ENCODE results near the gene SAP30L.
A peak's percentile ranks its signal among the peaks of the same experiment; 100 is the strongest.

SAP30L gene, protein sequence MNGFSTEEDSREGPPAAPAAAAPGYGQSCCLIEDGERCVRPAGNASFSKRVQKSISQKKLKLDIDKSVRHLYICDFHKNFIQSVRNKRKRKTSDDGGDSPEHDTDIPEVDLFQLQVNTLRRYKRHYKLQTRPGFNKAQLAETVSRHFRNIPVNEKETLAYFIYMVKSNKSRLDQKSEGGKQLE

DNA sequence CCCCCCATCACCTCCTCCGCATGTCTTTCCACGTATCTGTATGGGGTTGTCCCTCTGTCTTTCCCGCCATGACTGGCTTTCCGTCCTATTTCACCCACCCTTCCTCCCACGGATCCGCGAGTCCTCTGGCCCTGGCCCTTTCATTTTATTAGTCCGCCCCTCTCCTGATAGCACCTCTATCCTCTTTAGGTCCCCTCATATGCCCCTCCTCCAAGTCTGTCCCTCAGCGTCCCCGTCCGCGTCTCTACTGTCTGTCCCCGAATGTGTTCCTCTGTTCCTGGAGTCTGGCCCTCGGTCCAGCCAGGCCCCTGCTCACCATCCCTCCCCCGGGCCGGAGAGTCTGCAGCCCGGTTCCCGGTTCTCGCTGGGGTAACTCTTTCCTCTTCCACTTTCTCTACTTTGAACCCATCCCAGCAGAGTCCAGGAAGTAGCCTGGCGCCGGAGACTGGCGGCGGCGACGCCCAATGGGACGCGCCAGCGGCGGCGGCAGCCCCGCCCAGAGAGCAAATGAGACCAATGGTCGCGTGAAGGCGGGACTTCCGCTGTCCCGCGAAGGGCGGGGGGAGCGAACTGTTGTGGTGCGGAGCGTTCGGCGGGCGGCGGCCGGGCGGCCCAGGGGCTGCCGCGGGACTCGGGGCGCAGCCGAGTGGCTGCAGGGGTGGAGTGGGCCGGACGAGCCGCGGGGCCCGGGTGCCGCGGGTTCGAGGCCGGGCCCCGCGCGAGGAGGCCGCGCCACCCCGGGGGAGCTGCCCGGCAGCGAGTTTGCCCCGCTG lies at the start of gene SAP30L:
TSS of gene SAP30L (plus strand) at position 576 of the 773 bp plus-strand sequence. CDS start 608 bp downstream, outside the sequence.
- peak; percentile 74 to 94 (median 83) for DNase-seq (ENCODE audit: low read depth in 2 of 3, low spot score in 2 of 3)

DNA sequence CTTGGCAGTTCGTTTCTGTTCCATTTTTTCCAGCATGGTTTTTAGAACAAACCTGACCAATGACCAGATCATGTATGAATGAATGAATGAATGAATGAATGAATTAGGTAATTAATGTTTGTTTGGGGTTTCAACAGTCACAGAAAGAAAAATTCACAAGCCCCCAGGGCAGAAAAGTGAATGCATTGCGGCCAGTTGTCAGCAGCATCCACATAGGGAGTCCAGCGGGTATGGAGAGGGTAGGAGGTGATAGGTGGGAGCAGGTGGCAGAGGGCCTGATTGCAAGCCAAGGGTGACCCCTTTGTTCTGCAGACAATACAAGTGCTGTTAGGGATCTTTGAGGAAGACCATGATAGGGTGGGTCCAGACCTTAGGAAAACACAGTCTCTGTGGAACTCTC lies 49.7 kb upstream of the SAP30L start:
- no peak for DNase-seq (ENCODE audit: low read depth in 2 of 3, low spot score in 2 of 3)

DNA sequence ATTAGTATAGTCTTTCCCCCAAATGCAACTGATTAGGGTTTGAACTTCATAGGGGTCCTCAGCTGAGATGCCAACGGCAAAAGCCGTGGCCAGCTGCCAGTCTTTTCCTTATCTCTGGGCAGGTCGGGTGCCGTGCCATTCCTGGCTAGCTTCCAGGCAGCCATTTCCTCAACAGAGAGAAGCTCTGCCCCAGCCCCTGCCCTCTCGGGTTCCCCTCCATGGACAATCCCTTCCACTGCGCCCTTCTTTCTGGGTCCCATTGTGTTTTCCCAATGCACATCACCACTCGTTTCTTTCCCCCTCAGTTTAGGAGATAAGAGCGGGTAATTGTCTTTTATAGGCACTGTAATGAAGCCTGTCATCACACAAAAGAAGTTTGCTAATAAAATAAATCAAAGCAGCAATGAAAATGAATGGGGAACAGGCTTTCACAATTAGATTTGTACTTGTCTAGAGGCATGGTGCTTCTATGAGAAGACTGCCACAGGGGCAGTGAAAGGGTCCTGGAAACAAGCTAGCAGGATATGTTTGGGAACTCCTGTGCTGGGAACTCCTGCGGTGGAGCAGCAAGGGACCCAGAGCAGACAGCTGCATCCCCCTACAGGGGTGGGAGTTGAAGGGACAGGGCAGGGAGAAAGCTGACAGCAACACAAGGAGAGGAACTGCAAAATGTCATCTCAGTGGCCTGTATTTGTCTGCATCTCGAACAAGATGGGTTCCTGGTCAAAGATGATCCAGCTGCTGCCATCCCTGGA lies 48.0 kb upstream of the SAP30L start:
- DNase-seq (ENCODE audit: low read depth in 2 of 3, low spot score in 2 of 3) = no peak

DNA sequence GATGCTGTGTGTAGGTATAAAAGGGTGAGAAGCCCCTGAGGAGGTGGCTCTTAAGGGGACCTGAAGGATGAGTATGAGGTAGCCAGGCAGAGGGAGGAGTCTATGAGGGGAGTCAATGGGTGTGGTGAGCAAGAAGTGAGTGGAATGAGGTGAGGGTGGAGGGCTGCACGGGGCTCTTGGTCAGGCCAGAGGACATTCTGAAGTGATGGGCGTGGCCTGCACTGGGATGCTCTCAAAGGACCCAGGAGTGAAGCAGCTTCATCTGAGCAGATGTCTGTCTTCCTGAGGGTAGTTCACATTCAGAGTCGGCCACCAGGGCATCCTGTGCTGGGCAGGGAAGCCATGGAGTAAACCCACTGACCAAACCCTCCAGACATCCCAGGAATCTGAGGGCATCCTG lies 45.1 kb upstream of the SAP30L start:
- DNase-seq (ENCODE audit: low read depth in 2 of 3, low spot score in 2 of 3) = no peak

DNA sequence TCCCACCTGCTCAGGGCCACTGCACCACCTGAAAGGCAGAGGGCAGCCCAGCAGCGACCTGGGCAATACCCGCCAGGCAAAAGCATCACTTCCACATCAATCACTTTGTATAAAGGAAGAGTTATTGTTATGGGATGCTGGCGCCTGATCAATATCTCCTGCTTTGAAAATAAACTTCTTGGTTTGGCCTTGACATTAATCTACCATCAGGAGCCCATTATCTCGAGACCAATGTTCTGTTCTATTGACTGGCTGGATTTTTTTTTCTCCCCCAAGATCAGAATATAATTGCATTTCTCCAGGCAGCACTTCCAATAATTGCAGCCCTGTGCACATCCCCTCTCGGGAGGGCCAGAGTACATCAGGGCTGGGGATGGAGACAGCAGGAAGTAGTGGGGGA lies 44.4 kb upstream of the SAP30L start:
- no peak for DNase-seq (ENCODE audit: low read depth in 2 of 3, low spot score in 2 of 3)

DNA sequence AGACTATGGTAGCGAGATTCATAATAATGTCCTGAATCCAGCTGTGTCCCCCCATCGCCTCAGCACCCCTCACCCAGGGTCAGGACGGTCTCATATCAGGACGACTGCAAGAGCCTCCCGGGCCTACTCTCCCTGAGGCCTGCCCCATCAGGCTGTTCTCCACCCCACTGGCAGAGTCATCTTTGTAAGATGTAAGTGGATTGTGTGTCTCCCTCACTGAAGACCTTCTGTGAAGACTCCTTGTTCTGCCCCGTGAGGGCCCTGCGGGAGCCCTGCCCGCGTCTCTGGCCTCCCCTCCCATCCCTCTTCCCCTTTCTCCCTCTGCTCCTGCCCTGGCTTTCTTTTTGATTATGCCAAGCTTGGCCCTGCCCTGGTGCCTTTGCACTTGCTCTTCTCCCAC lies 43.9 kb upstream of the SAP30L start:
- no peak for DNase-seq (ENCODE audit: low read depth in 2 of 3, low spot score in 2 of 3)

DNA sequence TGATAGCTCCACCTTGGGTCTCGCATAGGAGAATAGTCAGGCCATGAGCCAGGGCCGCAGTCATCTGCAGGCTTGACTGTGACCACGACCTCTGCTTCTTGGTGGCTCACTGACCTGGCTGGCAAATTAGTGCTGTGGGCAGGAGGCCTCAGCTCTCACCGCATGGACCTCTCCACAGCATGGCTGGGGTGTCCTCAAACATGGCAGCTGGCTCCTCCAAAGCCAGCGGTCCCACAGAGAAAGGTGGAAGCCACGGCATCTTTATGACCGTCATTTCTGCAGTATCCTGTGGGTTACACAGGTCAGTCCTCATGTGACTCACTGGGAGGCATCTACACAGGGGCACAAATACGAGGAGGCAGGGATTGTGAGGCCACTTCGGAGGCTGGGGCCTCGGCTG lies 43.2 kb upstream of the SAP30L start:
- no peak for DNase-seq (ENCODE audit: low read depth in 2 of 3, low spot score in 2 of 3)

DNA sequence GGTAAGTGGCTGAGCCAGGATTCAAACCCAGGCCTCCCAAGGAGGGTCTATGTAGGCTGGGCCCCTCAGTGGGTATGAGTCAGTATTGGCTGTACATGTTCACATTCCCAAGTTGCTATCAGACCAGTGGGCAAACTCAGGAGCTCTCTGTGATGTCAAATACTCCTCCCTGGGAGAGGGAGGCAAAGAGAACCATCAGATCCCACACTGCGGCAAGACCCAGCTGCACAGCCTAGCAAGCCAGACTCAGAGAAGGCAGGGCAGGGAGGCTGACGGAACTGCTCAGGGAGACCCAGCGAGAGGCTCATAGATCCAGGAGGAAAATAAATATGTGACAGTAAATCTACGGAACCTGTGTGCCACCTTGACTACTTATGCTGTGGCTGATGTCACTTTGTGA lies 42.6 kb upstream of the SAP30L start:
- no peak for DNase-seq (ENCODE audit: low read depth in 2 of 3, low spot score in 2 of 3)

DNA sequence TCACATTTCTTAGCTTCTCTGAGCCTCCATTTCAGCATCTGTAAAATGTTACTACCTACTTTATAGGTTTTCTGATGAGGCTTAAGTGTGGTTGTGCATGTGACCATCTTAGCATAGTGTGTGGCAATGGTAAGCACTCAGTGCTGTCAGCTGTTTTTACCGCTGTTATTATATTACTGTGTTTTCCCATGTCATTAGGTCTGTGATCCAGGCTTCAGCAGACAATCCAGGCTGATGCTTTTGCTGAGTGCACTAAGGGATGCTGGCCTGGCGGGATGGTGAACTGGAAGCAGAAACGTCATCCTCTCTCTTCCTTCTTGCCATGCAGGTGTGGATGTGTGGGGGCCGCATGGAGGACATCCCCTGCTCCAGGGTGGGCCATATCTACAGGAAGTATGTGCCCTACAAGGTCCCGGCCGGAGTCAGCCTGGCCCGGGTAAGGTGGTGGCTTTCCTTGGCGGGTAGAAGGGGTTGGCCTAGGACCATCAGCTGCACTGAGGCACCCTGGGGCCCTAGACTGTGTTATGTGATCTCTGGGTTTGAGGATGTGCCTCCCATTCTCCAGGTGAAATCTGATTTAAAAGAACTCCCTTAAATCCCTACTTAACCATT lies 41.9 kb upstream of the SAP30L start:
- no peak for DNase-seq (ENCODE audit: low read depth in 2 of 3, low spot score in 2 of 3)

DNA sequence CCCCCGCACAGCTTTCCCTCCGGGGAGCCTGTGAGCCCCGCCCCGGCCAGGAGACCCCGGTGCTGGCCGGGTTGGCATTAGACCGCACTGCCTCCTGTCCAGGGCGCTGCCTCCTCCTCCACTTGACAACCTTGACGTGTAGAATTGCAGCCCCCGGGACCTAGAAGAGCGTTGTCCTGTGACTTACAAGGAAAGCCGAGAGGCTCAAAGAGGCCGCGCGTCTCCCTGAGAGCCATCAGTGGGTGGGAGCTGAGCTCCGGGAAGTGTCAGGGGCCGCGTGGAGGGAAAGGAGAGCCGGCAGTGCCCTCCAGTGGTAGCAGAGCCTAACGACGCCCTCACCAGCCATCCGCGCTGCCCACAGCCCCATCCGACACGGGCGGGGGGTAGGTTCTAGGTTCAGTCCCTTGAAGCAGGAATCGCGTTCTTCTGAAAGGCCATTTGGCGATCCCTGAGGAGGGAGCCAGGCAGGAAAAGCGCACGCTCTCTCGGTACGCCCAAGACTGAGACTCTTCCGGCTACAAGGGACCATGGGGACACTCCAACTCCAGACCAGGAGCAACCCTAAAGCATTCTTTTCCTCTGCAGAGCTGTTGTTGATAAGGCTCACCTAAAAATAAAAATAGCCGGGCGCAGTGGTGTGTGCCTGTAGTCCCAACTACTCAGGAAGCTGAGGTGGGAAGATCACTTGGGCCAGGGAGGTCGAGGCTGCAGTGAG lies 40.6 kb upstream of the SAP30L start:
- DNase-seq (ENCODE audit: low read depth in 2 of 3, low spot score in 2 of 3) = peak; percentile 45 to 55 (median 49)

DNA sequence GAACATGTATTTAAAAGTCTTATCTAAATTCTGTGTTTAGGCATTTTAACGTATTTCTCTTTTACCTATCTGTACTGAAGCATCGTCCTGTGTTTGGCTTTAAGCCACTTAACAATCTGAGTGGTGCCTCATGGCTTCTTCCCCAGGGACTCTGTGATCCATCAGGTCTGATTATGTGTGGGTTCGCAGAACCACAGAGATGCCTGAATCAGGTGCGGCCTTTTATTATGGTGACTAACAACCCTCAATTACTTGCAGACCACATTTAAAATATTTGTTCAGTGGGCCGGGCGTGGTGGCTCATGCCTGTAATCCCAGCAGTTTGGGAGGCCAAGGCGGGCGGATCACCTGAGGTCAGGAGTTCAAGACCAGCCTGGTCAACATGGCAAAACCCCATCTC lies 39.6 kb upstream of the SAP30L start:
- no peak for DNase-seq (ENCODE audit: low read depth in 2 of 3, low spot score in 2 of 3)

DNA sequence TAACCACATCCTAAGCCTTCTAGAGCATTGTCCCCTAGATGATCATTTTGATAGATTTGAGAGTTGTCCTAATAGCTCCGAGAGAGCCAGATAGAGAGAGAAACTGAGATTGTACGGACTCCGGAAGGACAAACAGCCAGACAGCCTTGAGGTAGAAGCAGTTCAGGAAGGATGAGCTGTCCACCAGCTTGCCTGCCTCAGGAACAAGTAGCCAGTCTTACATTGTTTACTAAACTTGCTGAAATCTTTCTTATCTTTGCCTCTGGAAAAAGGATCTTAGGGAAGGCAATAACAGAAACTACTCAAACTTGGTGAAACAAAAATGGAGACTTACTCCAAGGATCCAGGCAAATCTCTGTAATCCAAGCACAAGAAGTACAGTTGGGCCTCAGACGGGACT lies 39.0 kb upstream of the SAP30L start:
- no peak for DNase-seq (ENCODE audit: low read depth in 2 of 3, low spot score in 2 of 3)

DNA sequence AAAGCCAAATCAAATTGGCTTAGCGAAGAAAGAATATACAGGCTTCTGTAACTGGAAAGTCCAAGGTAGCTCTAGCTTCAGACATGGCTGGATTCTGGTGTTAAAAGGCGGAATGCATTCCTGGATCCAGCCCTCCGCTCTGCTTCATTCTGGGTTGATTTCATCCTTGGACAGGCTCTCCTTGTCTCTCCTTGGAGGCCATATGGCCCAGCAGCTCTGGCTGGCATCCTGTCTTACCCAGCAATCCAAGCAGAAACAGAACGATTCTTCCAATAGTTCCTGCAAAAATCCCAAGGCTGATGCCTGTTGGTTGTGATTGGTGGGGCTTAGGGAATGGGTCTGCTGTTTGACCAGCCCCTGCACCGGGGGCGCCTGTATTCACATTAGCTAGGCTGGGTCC lies 37.0 kb upstream of the SAP30L start:
- no peak for DNase-seq (ENCODE audit: low read depth in 2 of 3, low spot score in 2 of 3)

DNA sequence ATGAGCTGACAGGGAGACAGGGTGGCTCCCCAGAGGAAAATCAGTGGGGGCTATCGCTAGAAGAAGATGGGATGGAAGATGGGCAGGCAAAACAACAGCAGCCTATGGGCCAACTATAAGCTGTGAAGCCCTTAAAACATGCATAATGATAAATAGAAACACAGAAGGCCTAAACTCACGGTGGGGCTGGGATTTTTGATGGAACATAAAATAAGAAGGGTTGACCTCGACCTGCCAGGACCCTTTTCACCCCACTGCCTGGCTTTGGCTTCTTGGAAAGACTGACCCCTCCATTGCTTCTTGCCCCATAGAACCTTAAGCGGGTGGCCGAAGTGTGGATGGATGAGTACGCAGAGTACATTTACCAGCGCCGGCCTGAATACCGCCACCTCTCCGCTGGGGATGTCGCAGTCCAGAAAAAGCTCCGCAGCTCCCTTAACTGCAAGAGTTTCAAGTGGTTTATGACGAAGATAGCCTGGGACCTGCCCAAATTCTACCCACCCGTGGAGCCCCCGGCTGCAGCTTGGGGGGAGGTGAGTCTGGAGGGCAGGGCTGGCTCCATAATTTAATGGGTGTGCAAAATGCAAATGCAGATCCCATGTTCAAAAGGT lies 36.5 kb upstream of the SAP30L start:
- no peak for DNase-seq (ENCODE audit: low read depth in 2 of 3, low spot score in 2 of 3)

DNA sequence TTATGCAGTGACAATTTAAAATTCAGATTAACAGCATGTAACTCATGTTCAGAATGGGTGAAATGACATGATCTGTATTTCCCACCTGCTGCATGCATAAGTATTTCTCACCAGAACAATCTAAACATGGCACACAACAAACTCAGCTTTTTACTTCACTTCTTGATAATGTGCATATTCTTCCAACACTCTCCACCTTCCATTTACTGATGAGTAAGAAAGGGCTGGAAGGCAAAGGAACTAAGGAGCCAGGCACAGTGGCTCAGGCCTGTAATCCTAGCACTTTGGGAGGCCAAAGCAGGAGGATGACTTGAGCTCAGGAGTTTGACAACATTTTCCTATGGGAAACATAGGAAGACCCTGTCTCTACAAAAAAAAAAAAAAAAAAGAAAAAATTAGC lies 35.8 kb upstream of the SAP30L start:
- DNase-seq (ENCODE audit: low read depth in 2 of 3, low spot score in 2 of 3) = no peak

DNA sequence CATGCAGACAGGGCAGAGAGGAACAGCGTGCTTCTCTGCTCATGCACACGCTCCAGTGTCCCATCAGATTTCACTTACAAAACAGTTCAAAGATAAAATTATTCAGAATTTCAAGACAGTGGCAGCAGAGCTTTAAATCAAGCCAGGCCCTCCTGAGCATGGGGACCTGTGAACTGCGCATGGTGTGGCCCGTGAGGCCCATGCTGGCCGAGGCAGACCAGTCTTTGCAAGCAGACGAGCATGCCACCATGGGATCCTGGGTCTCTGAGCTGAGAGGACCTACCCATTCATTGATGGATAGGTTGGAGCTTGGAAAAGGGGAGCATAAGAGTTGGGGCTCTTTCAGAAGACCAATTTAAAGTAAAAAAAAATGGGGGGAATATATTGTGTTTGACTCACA lies 35.0 kb upstream of the SAP30L start:
- no peak for DNase-seq (ENCODE audit: low read depth in 2 of 3, low spot score in 2 of 3)

DNA sequence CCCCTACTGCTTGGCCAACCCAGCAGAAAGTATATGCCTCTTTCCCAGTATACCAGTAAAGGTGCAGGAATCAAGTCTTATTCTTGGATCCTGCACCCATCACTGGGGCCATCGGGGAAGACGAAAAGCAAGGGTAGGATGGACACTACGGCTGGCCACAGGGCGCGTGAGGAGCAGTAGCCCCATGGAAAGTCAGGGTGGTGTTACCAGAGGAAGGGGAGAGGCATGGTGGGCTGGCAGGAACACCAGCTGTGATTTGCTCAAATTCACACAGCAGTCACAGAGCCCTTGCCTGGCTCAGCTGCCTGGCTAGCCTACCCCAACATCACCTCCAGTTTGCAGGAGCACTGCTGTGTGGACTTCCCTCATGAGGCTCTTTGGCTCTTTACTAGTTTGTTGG lies 34.5 kb upstream of the SAP30L start:
- DNase-seq (ENCODE audit: low read depth in 2 of 3, low spot score in 2 of 3) = no peak

DNA sequence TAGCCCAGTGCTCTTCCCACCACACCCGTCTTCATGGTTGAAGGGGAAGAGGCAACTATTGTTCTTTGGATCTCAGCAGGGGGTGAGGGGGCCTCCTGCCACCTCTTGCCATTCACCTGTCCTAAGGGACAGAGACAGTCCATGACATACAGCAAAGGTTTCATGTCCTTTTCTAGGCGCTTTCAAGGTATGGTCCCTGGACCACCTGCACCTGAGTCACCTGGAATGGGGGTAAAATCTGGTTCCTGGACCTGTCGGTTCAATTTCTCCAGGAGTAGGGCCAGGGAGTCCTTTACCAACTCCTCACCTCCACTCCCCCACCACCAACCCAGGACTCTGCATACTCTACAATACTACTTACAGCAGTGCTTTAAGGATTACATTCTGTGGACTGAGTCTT lies 33.5 kb upstream of the SAP30L start:
- no peak for DNase-seq (ENCODE audit: low read depth in 2 of 3, low spot score in 2 of 3)

DNA sequence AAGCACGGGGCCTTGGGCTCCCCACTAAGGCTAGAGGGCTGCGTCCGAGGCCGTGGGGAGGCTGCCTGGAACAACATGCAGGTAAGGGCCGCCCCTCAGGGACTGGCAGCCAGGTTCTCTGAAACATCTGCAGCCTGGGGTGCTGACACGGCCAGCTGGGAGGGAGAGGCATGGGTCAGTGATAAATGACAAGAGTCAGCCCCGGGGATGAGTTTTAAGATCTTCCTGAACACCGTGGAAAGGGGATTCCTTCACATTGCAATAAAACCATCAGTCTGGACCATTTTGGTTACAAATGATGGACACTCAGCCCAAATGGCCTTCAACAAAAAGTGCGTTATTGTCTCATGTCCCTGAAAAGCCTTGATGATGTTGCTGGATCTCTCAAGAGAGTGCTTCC lies 32.9 kb upstream of the SAP30L start:
- DNase-seq (ENCODE audit: low read depth in 2 of 3, low spot score in 2 of 3) = no peak

DNA sequence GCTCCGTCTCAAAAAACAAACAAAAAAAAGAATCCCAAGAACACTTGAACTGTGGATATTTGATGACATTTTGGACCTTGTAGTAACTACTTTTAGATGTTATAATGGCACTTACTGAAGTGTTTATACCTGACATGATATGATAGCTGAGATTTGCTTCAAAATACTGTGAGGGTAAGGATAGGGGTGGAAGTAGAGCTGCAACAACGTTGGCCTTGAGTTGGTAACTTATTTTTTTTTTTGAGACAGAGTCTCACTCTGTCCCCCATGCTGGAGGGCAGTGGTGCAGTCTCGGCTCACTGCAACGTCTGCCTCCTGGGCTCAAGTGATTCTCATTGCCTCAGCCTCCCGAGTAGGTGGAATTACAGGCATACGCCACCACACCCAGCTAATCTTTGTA lies 30.7 kb upstream of the SAP30L start:
- no peak for DNase-seq (ENCODE audit: low read depth in 2 of 3, low spot score in 2 of 3)

DNA sequence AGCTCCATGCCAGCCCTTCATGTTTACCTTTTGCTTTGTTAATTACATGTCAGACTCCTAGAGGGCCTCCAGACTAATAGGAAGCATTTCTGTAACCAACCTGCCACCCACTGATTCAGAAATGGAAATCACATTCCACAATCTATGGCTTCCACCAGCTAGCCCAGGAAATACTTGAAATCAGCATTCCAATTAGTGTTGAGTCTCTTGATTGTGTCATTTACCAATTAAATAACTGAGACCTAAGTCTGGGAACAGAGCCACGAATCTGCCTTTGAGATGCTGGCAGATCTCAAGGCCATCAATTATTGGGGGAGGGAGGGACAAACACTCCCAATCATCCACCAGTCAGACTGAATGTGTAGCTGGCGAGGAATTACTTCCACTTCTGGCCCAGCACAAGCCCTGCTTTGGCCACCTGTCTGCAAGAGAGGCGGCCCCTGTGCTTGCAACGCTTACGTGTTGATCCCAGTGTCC lies 27.4 kb upstream of the SAP30L start:
- DNase-seq (ENCODE audit: low read depth in 2 of 3, low spot score in 2 of 3) = no peak

All from activated CD8-positive, alpha-beta memory T cell treated with anti-CD3 and anti-CD28 coated beads for 48 hours (primary cell).